Neural progenitor cell (in vitro differentiated cells): Measurements from ENCODE around the gene CDH23.

Source experiments
- EZH2phosphoT487 ChIP-seq: fragments of 200-600 bp; sonication (generic); IDR thresholded peaks from 2 replicates; pipeline ENCODE4 v1.6.1; 2017; ENCODE audit warnings: antibody characterized with exemption
- TF ChIP-seq, protein P1 (sequence below): fragments of 200-600 bp; sonication (generic); IDR thresholded peaks from 2 replicates; pipeline ENCODE4 v1.5.1; 2017; ENCODE audit warnings: antibody characterized with exemption, mild to moderate bottlenecking

DNA sequence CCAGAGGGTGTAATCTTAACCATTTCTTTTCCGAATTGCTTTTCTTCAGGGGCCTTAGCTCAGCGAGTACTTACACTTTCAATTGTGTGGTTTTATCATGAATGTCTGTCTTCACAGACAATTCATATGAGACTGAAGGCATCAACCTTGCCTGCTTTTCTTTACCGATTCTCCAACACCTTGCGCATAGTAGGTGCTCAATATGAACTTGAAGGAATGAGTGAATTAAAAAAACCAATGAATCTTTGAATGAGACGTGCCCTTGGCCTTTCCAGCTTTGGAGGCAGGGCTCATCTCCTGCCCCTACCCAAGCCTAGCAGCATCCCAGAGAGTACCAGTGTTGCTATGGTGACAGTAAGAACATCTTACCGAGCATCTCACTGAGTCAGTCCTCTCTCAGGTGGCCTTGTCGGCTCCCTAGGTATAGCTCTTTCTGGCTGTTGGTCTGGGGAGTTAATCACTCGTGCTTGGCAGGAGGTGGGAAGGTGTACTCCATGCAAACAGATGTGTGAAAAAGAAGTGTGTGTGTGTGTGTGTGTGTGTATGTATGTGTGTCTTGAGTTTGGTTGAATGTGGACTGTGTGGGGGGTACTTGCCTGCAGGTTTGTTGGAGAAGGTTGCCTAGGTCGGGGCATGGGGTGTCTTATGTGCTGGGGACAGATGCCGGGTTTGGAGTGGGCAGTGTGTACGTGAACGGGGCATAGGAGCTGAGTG lies 215.1 kb downstream of the CDH23 start:
- TF ChIP-seq, protein P1, sequence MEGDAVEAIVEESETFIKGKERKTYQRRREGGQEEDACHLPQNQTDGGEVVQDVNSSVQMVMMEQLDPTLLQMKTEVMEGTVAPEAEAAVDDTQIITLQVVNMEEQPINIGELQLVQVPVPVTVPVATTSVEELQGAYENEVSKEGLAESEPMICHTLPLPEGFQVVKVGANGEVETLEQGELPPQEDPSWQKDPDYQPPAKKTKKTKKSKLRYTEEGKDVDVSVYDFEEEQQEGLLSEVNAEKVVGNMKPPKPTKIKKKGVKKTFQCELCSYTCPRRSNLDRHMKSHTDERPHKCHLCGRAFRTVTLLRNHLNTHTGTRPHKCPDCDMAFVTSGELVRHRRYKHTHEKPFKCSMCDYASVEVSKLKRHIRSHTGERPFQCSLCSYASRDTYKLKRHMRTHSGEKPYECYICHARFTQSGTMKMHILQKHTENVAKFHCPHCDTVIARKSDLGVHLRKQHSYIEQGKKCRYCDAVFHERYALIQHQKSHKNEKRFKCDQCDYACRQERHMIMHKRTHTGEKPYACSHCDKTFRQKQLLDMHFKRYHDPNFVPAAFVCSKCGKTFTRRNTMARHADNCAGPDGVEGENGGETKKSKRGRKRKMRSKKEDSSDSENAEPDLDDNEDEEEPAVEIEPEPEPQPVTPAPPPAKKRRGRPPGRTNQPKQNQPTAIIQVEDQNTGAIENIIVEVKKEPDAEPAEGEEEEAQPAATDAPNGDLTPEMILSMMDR: no peak
- TF ChIP-seq EZH2phosphoT487: no peak
